HL-60 (cell line): ENCODE measurements around the gene HAGHL.
"Not testable (repeated sequence)": the region's sequence is repeated elsewhere in the genome, so short reads cannot be mapped to it uniquely, and the experiment has no call there.

ENCODE experiments used
- DNase-seq, 2 experiments: peaks; one replicate each; pipeline ENCODE4 v3.0.0-alpha.2; 2010 to 2020; ENCODE audit warnings: low read depth in 1 of 2, low spot score in 1 of 2
- H3K27ac ChIP-seq: fragments of 250-450 bp; sonication (Bioruptor Pico); replicated peaks from 2 replicates; pipeline ENCODE4 v1.5.1; 2020; ENCODE audit warnings: mild to moderate bottlenecking, moderate library complexity
- H3K27me3 ChIP-seq: fragments of 250-450 bp; sonication (Bioruptor Pico); 2 replicates; pipeline ENCODE4 v1.5.1; 2021; ENCODE audit warnings: mild to moderate bottlenecking, moderate library complexity; ENCODE audit not compliant: insufficient read depth, poor library complexity, severe bottlenecking
- H3K4me3 ChIP-seq: replicated peaks from 2 replicates; pipeline ENCODE4 v1.5.1; 2011; ENCODE audit warnings: mild to moderate bottlenecking, control low read depth, low read length; ENCODE audit not compliant: insufficient read depth
- CTCF ChIP-seq: IDR thresholded peaks from one replicate; pipeline ENCODE4 v1.5.1; 2011; ENCODE audit warnings: low read length, control low read depth, inconsistent platforms; ENCODE audit not compliant: insufficient read depth
- GABPA ChIP-seq: IDR thresholded peaks from 2 replicates; pipeline ENCODE4 v1.6.1; 2012; ENCODE audit warnings: low read depth
- POLR2AphosphoS5 ChIP-seq: IDR thresholded peaks from 2 replicates; pipeline ENCODE4 v1.6.1; 2012; ENCODE audit warnings: low read depth
- REST ChIP-seq: IDR thresholded peaks from 2 replicates; pipeline ENCODE4 v1.6.1; 2012; ENCODE audit warnings: low read depth; ENCODE audit not compliant: insufficient replicate concordance
- SPI1 ChIP-seq: IDR thresholded peaks from 2 replicates; pipeline ENCODE4 v1.6.1; 2012; ENCODE audit warnings: low read depth, mild to moderate bottlenecking, borderline replicate concordance

Gene HAGHL

DNA sequence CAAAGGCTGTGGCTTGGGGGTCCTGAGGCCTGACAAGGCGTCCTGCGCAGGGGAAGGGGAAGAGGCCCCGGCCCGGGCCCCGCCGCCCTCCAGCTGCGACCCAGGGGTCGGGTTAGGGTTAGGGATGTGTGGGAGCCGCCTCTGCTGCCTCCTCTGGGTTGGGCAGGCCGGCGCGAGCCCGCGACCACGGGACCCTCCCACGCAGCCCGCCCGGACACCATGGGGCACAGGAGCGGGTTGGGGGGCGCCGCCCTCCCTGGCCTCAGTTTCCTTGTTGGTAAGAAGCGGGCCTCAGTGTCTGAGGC, 13.5 kb downstream of the HAGHL start:
- Histone ChIP-seq H3K27ac (peak overlapping the region; percentile 73), H3K4me3 (peak overlapping the region; percentile 99), H3K27me3 (no peaks in the 10 kb centered on the region)
- TF ChIP-seq SPI1 (no peak), GABPA (no peak), REST (no peak), CTCF (no peak), POLR2AphosphoS5 (no peak)
- no peak for DNase-seq

GRCh38 chr16:740764-741505, 14.0 kb downstream of the HAGHL start, which contains the start of gene CIAO3:
Gene CIAO3, minus strand, starts transcription at chr16:740997. Its CDS starts 12 bp downstream, at chr16:740985.
- TF ChIP-seq REST (peak; percentile 35), POLR2AphosphoS5 (peak; percentile 99), GABPA (no peak), CTCF (peak; percentile 86), SPI1 (no peak)
- Histone ChIP-seq H3K4me3 (peak within 1 kb of the TSS; percentile 99), H3K27me3 (no peaks in the 10 kb centered on the region), H3K27ac (peak within 1 kb of the TSS; percentile 73)
- DNase-seq, result peak; percentile 86 to 89

GRCh38 chr16:741986-742629, 15.2 kb downstream of the HAGHL start:
- no peak for DNase-seq
- Histone ChIP-seq H3K27ac (no peak overlapping the region), H3K4me3 (no peak overlapping the region), H3K27me3 (no peaks in the 10 kb centered on the region)
- no peak for TF ChIP-seq CTCF
- no peak for TF ChIP-seq POLR2AphosphoS5
- no peak for TF ChIP-seq SPI1
- TF ChIP-seq GABPA, result no peak
- TF ChIP-seq REST, result no peak

DNA sequence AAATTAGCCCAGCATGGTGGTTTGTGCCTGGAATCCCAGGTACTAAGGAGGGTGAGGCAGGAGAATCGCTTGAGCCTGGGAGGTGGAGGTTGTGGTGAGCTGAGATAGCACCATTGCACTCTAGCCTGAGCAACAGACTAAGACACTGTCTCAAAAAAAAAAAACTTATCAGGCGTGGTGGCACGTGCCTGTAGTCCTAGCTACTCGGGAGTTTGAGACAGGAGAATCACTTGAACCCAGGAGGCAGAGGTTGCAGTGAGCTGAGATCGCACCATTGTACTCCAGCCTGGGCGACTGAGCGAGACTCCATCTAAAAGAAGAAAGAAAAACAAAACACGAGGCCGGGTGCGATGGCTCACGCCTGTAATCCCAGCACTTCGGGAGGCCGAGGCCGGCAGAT, 16.0 kb downstream of the HAGHL start:
- H3K27ac ChIP-seq, H3K4me3 ChIP-seq, H3K27me3 ChIP-seq, DNase-seq: not testable (repeated sequence)
